Naive thymus-derived CD4-positive, alpha-beta T cell (primary cell): ENCODE data around the gene BTG4. TPM values are rescaled to one million over a fixed set of nuclear protein-coding genes. Genes with fewer than 3 reads are reported as not detected.

Experiments used
- ATAC-seq: fragments of 150-1000 bp; cut with Tn5 transposase; 2 replicates; pipeline ENCODE4 v1.10.0; 2021; ENCODE audit warnings: mild to moderate bottlenecking, moderate library complexity
- CTCF ChIA-PET: fragments of 350-600 bp; sonication (Branson Sonifier 250); formaldehyde crosslinking; loops from one replicate; lab custom pipeline; 2021; ENCODE audit warnings: antibody characterized with exemption; lab: Charles Lee
- POLR2A ChIA-PET: fragments of 350-600 bp; sonication (Branson Sonifier 250); formaldehyde crosslinking; loops from one replicate; lab custom pipeline; 2021; ENCODE audit warnings: antibody characterized with exemption, inconsistent platforms; lab: Charles Lee
- DNase-seq, 9 donors: peaks; one replicate each; pipeline versions ENCODE4 v3.0.0 to v3.0.0-alpha.2; 2020 to 2022; ENCODE audit warnings: mixed read lengths in 1 of 9
- H3K27ac ChIP-seq: one replicate; pipeline ENCODE4 v1.7.0; 2013; ENCODE audit warnings: mild to moderate bottlenecking, low read depth, low read length, moderate library complexity
- H3K27me3 ChIP-seq, 2 donors: one replicate each; pipeline ENCODE4 v1.7.0; 2013; ENCODE audit warnings: low read length in 2 of 2, mild to moderate bottlenecking in 2 of 2, moderate library complexity in 2 of 2; ENCODE audit not compliant: control insufficient read depth in 2 of 2, insufficient read depth in 2 of 2
- H3K36me3 ChIP-seq, 3 experiments: 1 replicate in 2 of 3; 2 replicates in 1 of 3; pipeline ENCODE4 v1.7.0; 2013; ENCODE audit warnings: low read length in 3 of 3, mild to moderate bottlenecking in 3 of 3, moderate library complexity in 1 of 3; ENCODE audit not compliant: insufficient read depth in 3 of 3, control insufficient read depth in 2 of 3
- H3K4me1 ChIP-seq, 2 donors: one replicate each; pipeline ENCODE4 v1.7.0; 2013; ENCODE audit warnings: low read length in 2 of 2, mild to moderate bottlenecking in 2 of 2, moderate library complexity in 1 of 2; ENCODE audit not compliant: control insufficient read depth in 2 of 2, insufficient read depth in 2 of 2
- H3K4me3 ChIP-seq: 2 replicates; pipeline ENCODE4 v1.7.0; 2013; ENCODE audit warnings: mild to moderate bottlenecking, low read length
- H3K9me3 ChIP-seq, 3 experiments: 1 replicate in 2 of 3; 2 replicates in 1 of 3; pipeline ENCODE4 v1.7.0; 2013; ENCODE audit warnings: low read length in 3 of 3; ENCODE audit not compliant: control insufficient read depth in 2 of 3
- H3K27ac Mint-ChIP-seq, 9 donors: one replicate each; pipeline ENCODE4 v1.8.0; 2020 to 2022; ENCODE audit warnings: mixed read lengths in 9 of 9, mild to moderate bottlenecking in 8 of 9, moderate library complexity in 5 of 9, inconsistent platforms in 2 of 9
- H3K27me3 Mint-ChIP-seq, 5 donors: one replicate each; pipeline ENCODE4 v1.8.0; 2021 to 2022; ENCODE audit warnings: mixed read lengths in 5 of 5, mild to moderate bottlenecking in 1 of 5
- H3K36me3 Mint-ChIP-seq, 5 donors: one replicate each; pipeline ENCODE4 v1.8.0; 2020 to 2022; ENCODE audit warnings: mixed read lengths in 5 of 5, mild to moderate bottlenecking in 3 of 5, inconsistent platforms in 1 of 5
- H3K4me1 Mint-ChIP-seq, 7 donors: one replicate each; pipeline ENCODE4 v1.8.0; 2020 to 2022; ENCODE audit warnings: mixed read lengths in 7 of 7, mild to moderate bottlenecking in 3 of 7, inconsistent platforms in 1 of 7
- H3K4me3 Mint-ChIP-seq, 10 donors: one replicate each; pipeline ENCODE4 v1.8.0; 2020 to 2022; ENCODE audit warnings: mild to moderate bottlenecking in 10 of 10, mixed read lengths in 10 of 10, moderate library complexity in 6 of 10, inconsistent platforms in 2 of 10
- H3K9me3 Mint-ChIP-seq, 11 donors: one replicate each; pipeline ENCODE4 v1.8.0; 2020 to 2022; ENCODE audit warnings: mixed read lengths in 11 of 11, mild to moderate bottlenecking in 4 of 11, inconsistent platforms in 1 of 11, moderate library complexity in 1 of 11
- intact Hi-C, 2 donors: fragments of 100-400 bp; cut with micrococcal nuclease; formaldehyde crosslinking; loops; one replicate each; pipeline ENCODE4 v1.15.1; 2023
- microRNA-seq: library from miRNA; unstranded; fragments of <30 nt; microRNA quantifications from one replicate; pipeline ENCODE4 v1.2.0, GENCODE V29; 2022; ENCODE audit warnings: borderline microRNAs expressed
- polyA plus RNA-seq, 2 donors: library from polyadenylated mRNA; unstranded; fragments of 300-500 nt; fragmentation: Illumina TruSeq; gene quantifications; one replicate each; pipeline ENCODE4 v1.2.3, GENCODE V29; 2021
- total RNA-seq, 6 experiments: library from RNA in 5 of 6; stranded (reverse) in 5 of 6; gene quantifications; 1 replicate in 5 of 6; 2 replicates in 1 of 6; pipeline ENCODE4 v1.2.3 and lab custom pipeline; 2021 to 2026

The BTG4 gene
- total and polyA plus RNA-seq, 7 experiments from 2014 or later, result not detected

DNA sequence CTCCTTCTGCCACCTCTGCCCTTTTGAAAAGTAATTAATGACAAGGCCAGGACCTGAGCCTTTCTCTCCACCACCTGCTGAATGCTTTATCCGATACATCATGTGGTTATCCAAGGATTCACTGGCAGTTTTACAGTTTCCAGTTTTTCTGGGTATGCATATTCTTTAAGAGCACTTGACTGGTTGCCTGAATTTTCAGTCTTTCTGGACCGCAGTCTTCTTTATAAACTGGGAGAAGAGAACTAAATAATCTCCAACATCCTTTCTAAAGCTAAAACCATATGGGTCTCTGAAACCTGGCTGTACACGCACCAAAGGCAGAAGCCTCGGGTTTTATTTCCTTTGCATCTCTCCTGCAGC lies 65.1 kb downstream of the BTG4 start:
- Mint-ChIP-seq H3K9me3 (peaks cover 0 to 5% (median 0%) of the 10 kb centered on the region in 11 donors), H3K27me3 (peaks cover 0 to 6% (median 0%) of the 10 kb centered on the region in 5 donors), H3K27ac (peak overlapping the region in 8 of 9 donors; percentile 34 to 91 (median 61)), H3K4me3 (no peak overlapping the region), H3K36me3 (no peaks in the 10 kb centered on the region), H3K4me1 (peaks cover 15 to 21% (median 17%) of the 10 kb centered on the region in 7 donors)
- ATAC-seq (no peak), DNase-seq (no peak)
- CTCF ChIA-PET, result interaction anchor here (0.6 to 3.4 kb wide), 10 partner anchors 9 to 1273 kb away, joined by 3 to 39 read pairs (median 3); no protein-coding TSS in a partner anchor
- Histone ChIP-seq H3K4me3 (no peak overlapping the region), H3K27ac (no peak overlapping the region), H3K27me3 (no peaks in the 10 kb centered on the region), H3K9me3 (no peaks in the 10 kb centered on the region), H3K36me3 (no peaks in the 10 kb centered on the region), H3K4me1 (peaks cover 7 to 13% of the 10 kb centered on the region in 2 donors)
- intact Hi-C loops, result loop anchor here (2.0 to 5.0 kb wide), 4 partner anchors 18 to 1015 kb away; no protein-coding TSS in a partner anchor
- POLR2A ChIA-PET, result interaction anchor here (0.6 to 1.9 kb wide), 2 partner anchors 58 to 68 kb away, joined by 3 to 7 read pairs; partner anchors contain the start of gene POU2AF1

DNA sequence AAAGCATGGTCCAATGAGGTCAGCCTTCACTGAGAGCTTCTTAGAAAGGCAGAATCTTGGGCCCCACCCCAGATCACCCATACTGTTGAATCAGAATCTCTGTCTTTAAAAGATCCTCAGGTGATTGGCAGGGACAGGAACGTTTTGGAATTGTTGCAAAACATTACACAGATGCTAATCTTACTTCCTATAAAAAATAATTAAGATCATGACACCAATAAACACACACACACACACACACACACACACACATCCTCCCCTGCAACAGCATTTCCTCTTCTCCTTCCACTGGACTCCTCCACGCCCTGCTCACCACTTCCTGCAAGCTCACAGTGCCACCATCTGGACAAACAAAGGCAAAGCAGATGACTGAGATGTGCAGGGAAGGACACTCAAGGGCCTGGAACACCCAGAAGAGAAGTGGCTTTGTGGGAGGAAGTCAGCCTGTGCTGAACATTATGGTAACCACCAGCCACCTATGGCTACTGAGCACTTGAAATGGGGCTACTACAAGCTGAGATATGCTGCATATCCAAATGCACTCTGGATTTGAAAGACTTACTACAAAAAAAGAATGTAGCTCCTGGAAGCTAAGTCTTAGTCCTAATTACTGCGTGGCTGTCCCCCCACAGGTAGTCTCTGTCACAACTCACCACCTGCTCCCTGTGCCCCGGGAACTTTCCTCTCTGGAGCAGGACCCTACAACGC lies 65.6 kb downstream of the BTG4 start:
- DNase-seq (peak; percentile 35 to 91 (median 81)), ATAC-seq (peak; percentile 99)
- Mint-ChIP-seq H3K4me3 (peak overlapping the region in 8 of 10 donors; percentile 11 to 68 (median 50)), H3K9me3 (peaks cover 0 to 5% (median 0%) of the 10 kb centered on the region in 11 donors), H3K27me3 (peaks cover 0 to 9% (median 0%) of the 10 kb centered on the region in 5 donors), H3K4me1 (peaks cover 15 to 21% (median 17%) of the 10 kb centered on the region in 7 donors), H3K36me3 (no peaks in the 10 kb centered on the region), H3K27ac (peak overlapping the region; percentile 34 to 93 (median 82))
- no peaks in the 10 kb centered on the region for H3K27me3 ChIP-seq
- peaks cover 7 to 13% of the 10 kb centered on the region in 2 donors for H3K4me1 ChIP-seq
- POLR2A ChIA-PET, result interaction anchor here (0.6 to 1.9 kb wide), 3 partner anchors 9 to 67 kb away, joined by 3 to 7 read pairs (median 3); partner anchors contain the start of gene POU2AF1
- no peak overlapping the region for H3K4me3 ChIP-seq
- no peak overlapping the region for H3K27ac ChIP-seq
- CTCF ChIA-PET, result interaction anchor here (0.6 to 3.4 kb wide), 15 partner anchors 9 to 1272 kb away, joined by 3 to 39 read pairs (median 3); no protein-coding TSS in a partner anchor
- H3K36me3 ChIP-seq, result no peaks in the 10 kb centered on the region
- intact Hi-C loops, result loop anchor here (1.0 to 5.0 kb wide), 8 partner anchors 10 to 1245 kb away; no protein-coding TSS in a partner anchor
- H3K9me3 ChIP-seq, result no peaks in the 10 kb centered on the region

DNA sequence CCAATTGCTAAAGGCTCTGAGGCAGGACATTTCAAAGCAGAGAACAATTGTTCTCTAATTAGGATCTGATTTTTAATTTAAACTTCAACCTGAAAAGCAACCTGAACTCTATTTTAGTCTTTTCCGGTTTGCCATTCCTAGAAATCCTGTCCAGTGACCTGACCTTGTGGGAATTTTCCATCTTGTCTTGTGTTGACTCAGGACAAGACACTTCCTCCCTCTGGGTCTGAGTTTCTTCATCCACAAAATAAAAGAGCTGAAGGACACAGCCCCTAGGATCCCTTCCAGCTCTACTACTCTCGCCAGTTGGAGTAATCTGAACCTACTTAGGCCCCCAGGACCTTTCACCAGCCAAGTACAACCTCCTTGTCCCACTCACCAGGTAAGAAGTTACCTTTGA lies 66.6 kb downstream of the BTG4 start:
- intact Hi-C loops, result loop anchor here (5.0 kb wide), 2 partner anchors 998 to 1013 kb away; no protein-coding TSS in a partner anchor
- DNase-seq, result no peak
- CTCF ChIA-PET, result interaction anchor here (0.6 to 3.4 kb wide), 7 partner anchors 8 to 163 kb away, joined by 3 to 39 read pairs (median 3); no protein-coding TSS in a partner anchor

More for the DNA sequence above, 66.6 kb downstream of the BTG4 start:
- Histone ChIP-seq H3K4me3 (no peak overlapping the region), H3K9me3 (no peaks in the 10 kb centered on the region), H3K36me3 (no peaks in the 10 kb centered on the region), H3K4me1 (peaks cover 7 to 13% of the 10 kb centered on the region in 2 donors), H3K27ac (no peak overlapping the region), H3K27me3 (no peaks in the 10 kb centered on the region)
- Mint-ChIP-seq H3K9me3 (peaks cover 0 to 5% (median 0%) of the 10 kb centered on the region in 11 donors), H3K27ac (peak overlapping the region; percentile 34 to 93 (median 78)), H3K4me3 (no peak overlapping the region), H3K4me1 (peaks cover 15 to 22% (median 17%) of the 10 kb centered on the region in 7 donors), H3K27me3 (peaks cover 0 to 9% (median 0%) of the 10 kb centered on the region in 5 donors), H3K36me3 (no peaks in the 10 kb centered on the region)
- POLR2A ChIA-PET, result interaction anchor here (1.9 kb wide), 1 partner anchor 66 kb away, joined by 7 read pairs; the partner anchor contains the start of gene POU2AF1
- ATAC-seq, result no peak

Small RNAs within 50 kb of the gene (microRNA-seq; reads per million reads assigned to microRNA genes)
- gene MIR34B, result not detected
- gene MIR34C, result not detected

Other genes with a start within 250 kb of the BTG4 start
- gene POU2AF3, start 213.8 kb downstream of the BTG4 start, total RNA-seq, result not detected
- not detected for gene POU2AF3, start 213.8 kb downstream of the BTG4 start, polyA plus RNA-seq
- 10 to 100 TPM in 1 of 5 experiments, 1 to 10 TPM in 3, under 1 TPM in 1; 0.57 to 11.3 (median 4.9) TPM for gene POU2AF1, start 133.1 kb downstream of the BTG4 start, total RNA-seq
- gene POU2AF1, start 133.1 kb downstream of the BTG4 start, polyA plus RNA-seq, result under 1 TPM; 0.45 to 0.53 TPM
- gene HOATZ, start 2.4 kb upstream of the BTG4 start, total RNA-seq, result not detected
- not detected for gene HOATZ, start 2.4 kb upstream of the BTG4 start, polyA plus RNA-seq
- 1 to 10 TPM in 2 of 5 experiments, under 1 TPM in 3; 0.27 to 8.7 (median 0.87) TPM for gene LAYN, start 28.3 kb upstream of the BTG4 start, total RNA-seq
- under 1 TPM; 0.12 to 0.27 TPM for gene LAYN, start 28.3 kb upstream of the BTG4 start, polyA plus RNA-seq
- gene SIK2, start 90.1 kb upstream of the BTG4 start, total RNA-seq, result 10 to 100 TPM in 2 of 5 experiments, 1 to 10 TPM in 3; 7.3 to 12.9 (median 9.8) TPM
- gene SIK2, start 90.1 kb upstream of the BTG4 start, polyA plus RNA-seq, result under 1 TPM; 0.19 to 0.26 TPM